ENCODE measurements around the gene HSPB7.
"Not testable (repeated sequence)": the region's sequence is repeated elsewhere in the genome, so short reads cannot be mapped to it uniquely, and the experiment has no call there.

DNA sequence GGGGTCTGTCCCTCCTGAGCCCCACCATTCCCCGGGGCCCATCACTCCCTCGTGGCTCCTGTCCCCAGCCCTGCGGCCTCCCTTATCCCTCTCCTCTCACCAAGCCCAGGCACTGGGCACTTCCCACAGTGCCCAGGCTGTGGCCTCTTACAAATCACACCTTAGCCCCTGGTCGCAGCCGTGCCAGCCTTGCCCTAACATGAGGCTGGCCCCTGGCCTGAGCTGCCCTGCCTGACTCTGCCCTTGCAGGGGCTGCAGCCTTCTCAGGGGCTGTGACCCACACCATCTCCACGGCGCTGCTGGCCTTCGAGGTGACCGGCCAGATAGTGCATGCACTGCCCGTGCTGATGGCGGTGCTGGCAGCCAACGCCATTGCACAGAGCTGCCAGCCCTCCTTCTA is 34.1 kb upstream of the HSPB7 start:
- not testable (repeated sequence) for TF ChIP-seq POLR2AphosphoS5 (IDR thresholded peaks at IDR 0.05; ENCODE audit: low read depth, low read length); TAF1 (IDR thresholded peaks at IDR 0.05; ENCODE audit: borderline replicate concordance, low read depth, low read length); POLR2A (IDR thresholded peaks at IDR 0.05; ENCODE audit: low read depth, low read length)
